Smooth muscle cell (in vitro differentiated cells): Measurements from ENCODE around the gene MAGEE2. TPM values are rescaled to one million over a fixed set of nuclear protein-coding genes. Genes with fewer than 3 reads are reported as not detected.
"Not testable (repeated sequence)": the region's sequence is repeated elsewhere in the genome, so short reads cannot be mapped to it uniquely, and the experiment has no call there.

ENCODE experiments used
- DNase-seq: peaks from one replicate; lab custom pipeline; 2025; ENCODE audit not compliant: unreplicated experiment; lab: John Stamatoyannopoulos, UW
- H2AFZ ChIP-seq: fragments of 200-600 bp; sonication (generic); 2 replicates; pipeline ENCODE4 v1.6.0; 2016; ENCODE audit warnings: antibody characterized with exemption, low read depth, mild to moderate bottlenecking
- H3F3A ChIP-seq: fragments of 200-600 bp; sonication (generic); 2 replicates; pipeline ENCODE4 v1.6.0; 2017; ENCODE audit warnings: antibody characterized with exemption, low read depth
- H3K27ac ChIP-seq: fragments of 200-600 bp; sonication (generic); 2 replicates; pipeline ENCODE4 v1.5.1; 2016; ENCODE audit warnings: low read depth, mild to moderate bottlenecking
- H3K27me3 ChIP-seq: fragments of 200-600 bp; sonication (generic); 2 replicates; pipeline ENCODE4 v1.6.1; 2016; ENCODE audit warnings: low read depth, mild to moderate bottlenecking
- H3K36me3 ChIP-seq: fragments of 200-600 bp; sonication (generic); 2 replicates; pipeline ENCODE4 v1.5.1; 2016; ENCODE audit warnings: low read depth
- H3K4me1 ChIP-seq: fragments of 200-600 bp; sonication (generic); 2 replicates; pipeline ENCODE4 v1.5.1; 2016; ENCODE audit warnings: low read depth
- H3K4me2 ChIP-seq: fragments of 200-600 bp; sonication (generic); 2 replicates; pipeline ENCODE4 v1.6.0; 2016; ENCODE audit warnings: mild to moderate bottlenecking
- H3K4me3 ChIP-seq: fragments of 200-600 bp; sonication (generic); 2 replicates; pipeline ENCODE4 v1.5.1; 2016; ENCODE audit warnings: mild to moderate bottlenecking
- H3K79me2 ChIP-seq: fragments of 200-600 bp; sonication (generic); 2 replicates; pipeline ENCODE4 v1.6.0; 2016; ENCODE audit warnings: low read depth, mild to moderate bottlenecking
- H3K9ac ChIP-seq: fragments of 200-600 bp; sonication (generic); 2 replicates; pipeline ENCODE4 v1.6.0; 2016; ENCODE audit warnings: low read depth
- H3K9me3 ChIP-seq: fragments of 200-600 bp; sonication (generic); replicated peaks from 2 replicates; pipeline ENCODE4 v1.5.1; 2016; ENCODE audit warnings: low read depth
- H4K20me1 ChIP-seq: fragments of 200-600 bp; sonication (generic); 2 replicates; pipeline ENCODE4 v1.6.0; 2016; ENCODE audit warnings: low read depth
- CTCF ChIP-seq: fragments of 200-600 bp; sonication (generic); IDR thresholded peaks from 2 replicates; pipeline ENCODE4 v1.5.1; 2017; ENCODE audit warnings: borderline replicate concordance, mild to moderate bottlenecking, antibody characterized with exemption; ENCODE audit not compliant: insufficient read depth, poor library complexity, severe bottlenecking
- WGBS: methylation state at CpG from one replicate; pipeline ENCODE4 v1.1.7; 2016; ENCODE audit warnings: low lambda C conversion rate; 5-methylcytosine and 5-hydroxymethylcytosine counted together
- polyA plus RNA-seq: library from polyadenylated mRNA; unstranded; fragments of >200 nt; fragmentation: Nextera tagmentation; extraction: Ambion mirVana; gene quantifications from 2 replicates; pipeline ENCODE4 v1.2.1, GENCODE V29; 2016
- total RNA-seq: library from RNA; depleted of rRNA; stranded (reverse); fragments of >200 nt; gene quantifications from 2 replicates; pipeline ENCODE4 v1.2.3, GENCODE V29; 2014

MAGEE2 gene, protein sequence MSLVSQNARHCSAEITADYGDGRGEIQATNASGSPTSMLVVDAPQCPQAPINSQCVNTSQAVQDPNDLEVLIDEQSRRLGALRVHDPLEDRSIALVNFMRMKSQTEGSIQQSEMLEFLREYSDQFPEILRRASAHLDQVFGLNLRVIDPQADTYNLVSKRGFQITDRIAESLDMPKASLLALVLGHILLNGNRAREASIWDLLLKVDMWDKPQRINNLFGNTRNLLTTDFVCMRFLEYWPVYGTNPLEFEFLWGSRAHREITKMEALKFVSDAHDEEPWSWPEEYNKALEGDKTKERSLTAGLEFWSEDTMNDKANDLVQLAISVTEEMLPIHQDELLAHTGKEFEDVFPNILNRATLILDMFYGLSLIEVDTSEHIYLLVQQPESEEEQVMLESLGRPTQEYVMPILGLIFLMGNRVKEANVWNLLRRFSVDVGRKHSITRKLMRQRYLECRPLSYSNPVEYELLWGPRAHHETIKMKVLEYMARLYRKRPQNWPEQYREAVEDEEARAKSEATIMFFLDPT
- total RNA-seq (not detected in 2 replicates), polyA plus RNA-seq (not detected in 2 replicates)

DNA sequence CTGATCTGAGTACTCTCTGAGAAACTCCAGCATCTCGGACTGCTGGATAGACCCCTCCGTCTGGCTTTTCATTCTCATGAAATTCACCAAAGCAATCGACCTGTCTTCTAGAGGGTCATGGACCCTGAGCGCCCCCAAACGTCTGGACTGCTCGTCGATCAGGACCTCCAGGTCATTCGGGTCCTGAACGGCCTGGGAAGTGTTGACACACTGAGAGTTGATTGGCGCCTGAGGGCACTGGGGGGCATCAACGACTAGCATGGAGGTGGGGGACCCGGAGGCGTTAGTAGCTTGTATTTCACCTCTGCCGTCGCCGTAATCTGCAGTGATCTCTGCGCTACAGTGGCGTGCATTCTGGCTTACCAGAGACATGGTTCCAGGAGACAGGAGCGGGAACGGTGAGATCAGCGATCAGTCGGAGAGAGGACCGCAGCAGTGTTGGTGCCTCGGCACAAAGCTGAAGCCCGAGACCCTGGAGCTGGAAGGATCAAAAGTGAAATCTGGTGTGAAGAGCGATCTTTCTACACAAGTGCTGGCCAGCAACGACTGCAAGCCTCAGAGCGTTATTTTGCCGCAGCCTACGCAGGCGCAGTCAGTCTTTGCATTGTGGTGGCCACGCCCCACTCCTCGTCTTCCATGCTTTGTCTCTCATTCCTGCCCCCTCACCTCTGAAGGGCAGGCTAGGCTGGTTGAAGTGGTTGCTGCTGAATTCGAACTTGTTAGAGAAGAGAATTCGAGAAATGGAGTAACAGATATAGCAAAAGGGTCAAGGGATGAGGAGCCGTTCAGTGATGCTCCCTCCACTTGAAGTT is at the start of gene MAGEE2:
Gene MAGEE2, minus strand, starts transcription at position 575 of the 812 bp plus-strand sequence. Its CDS starts 203 bp downstream, at position 372.
- Histone ChIP-seq H3K9ac (no peak within 1 kb of the TSS), H3K4me3 (no peak within 1 kb of the TSS), H3K36me3 (no peaks in the 10 kb centered on the region), H3K79me2 (no peaks in the 10 kb centered on the region), H3K27ac (no peak within 1 kb of the TSS), H4K20me1 (no peaks in the 10 kb centered on the region), H2AFZ (no peak within 1 kb of the TSS), H3K4me1 (no peaks in the 10 kb centered on the region), H3F3A (no peaks in the 10 kb centered on the region), H3K27me3 (no peaks in the 10 kb centered on the region), H3K4me2 (no peak within 1 kb of the TSS), H3K9me3 (no peaks in the 10 kb centered on the region)
- 90% methylated on average over 36 of the region's 36 CpGs for WGBS
- no peak for TF ChIP-seq CTCF
- DNase-seq: no peak

- H4K20me1 ChIP-seq: no peaks in the 10 kb centered on the region
- 81% methylated on average over 5 of the region's 5 CpGs for WGBS
- TF ChIP-seq CTCF: no peak
These were observed 1.2 kb upstream of the MAGEE2 start for GRCh38 chrX:75786290-75786689.

GRCh38 chrX:75781611-75782010 is 3.4 kb downstream of the MAGEE2 start:
- 90% methylated on average over 15 of the region's 15 CpGs for WGBS
- H3K27ac ChIP-seq: no peak overlapping the region
- no peaks in the 10 kb centered on the region for H4K20me1 ChIP-seq
- H3F3A ChIP-seq: no peaks in the 10 kb centered on the region
- H3K79me2 ChIP-seq: no peaks in the 10 kb centered on the region
- TF ChIP-seq CTCF: no peak
- no peaks in the 10 kb centered on the region for H3K9me3 ChIP-seq
- DNase-seq: no peak
- no peak overlapping the region for H3K4me3 ChIP-seq
- H3K4me2 ChIP-seq: no peak overlapping the region
- no peaks in the 10 kb centered on the region for H3K36me3 ChIP-seq
- no peak overlapping the region for H3K9ac ChIP-seq
- no peak overlapping the region for H2AFZ ChIP-seq
- H3K27me3 ChIP-seq: no peaks in the 10 kb centered on the region
- no peaks in the 10 kb centered on the region for H3K4me1 ChIP-seq

More at GRCh38 chrX:75786290-75786689, 1.2 kb upstream of the MAGEE2 start:
- Histone ChIP-seq H3K27ac (no peak overlapping the region), H3K4me1 (no peaks in the 10 kb centered on the region), H3K4me3 (no peak overlapping the region), H3F3A (no peaks in the 10 kb centered on the region), H3K4me2 (no peak overlapping the region), H3K79me2 (no peaks in the 10 kb centered on the region), H3K36me3 (no peaks in the 10 kb centered on the region), H3K9ac (no peak overlapping the region), H2AFZ (no peak overlapping the region), H3K27me3 (no peaks in the 10 kb centered on the region), H3K9me3 (no peaks in the 10 kb centered on the region)
- DNase-seq: no peak

DNA sequence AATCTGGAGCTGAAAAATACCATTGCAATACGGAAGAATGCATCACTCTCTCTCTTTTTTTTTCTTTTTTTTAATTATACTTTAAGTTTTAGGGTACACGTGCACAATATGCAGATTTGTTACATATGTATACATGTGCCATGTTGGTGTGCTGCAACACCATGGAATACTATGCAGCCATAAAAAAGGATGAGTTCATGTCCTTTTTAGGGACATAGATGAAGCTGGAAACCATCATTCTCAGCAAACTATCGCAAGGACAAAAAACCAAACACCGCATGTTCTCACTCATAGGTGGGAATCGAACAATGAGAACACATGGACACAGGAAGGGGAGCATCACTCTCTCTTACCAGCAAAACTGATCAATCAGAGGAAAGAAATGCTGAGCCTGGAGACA is 17.0 kb downstream of the MAGEE2 start:
- H3K4me2 ChIP-seq, H3K27ac ChIP-seq, H3K9ac ChIP-seq, H3K4me1 ChIP-seq, H3K27me3 ChIP-seq, H3K4me3 ChIP-seq, H3F3A ChIP-seq, H2AFZ ChIP-seq, H3K9me3 ChIP-seq, H3K79me2 ChIP-seq, H4K20me1 ChIP-seq, H3K36me3 ChIP-seq, DNase-seq: not testable (repeated sequence)
- WGBS: 86% methylated on average over 5 of the region's 5 CpGs
